Activated CD4-positive, alpha-beta T cell treated with anti-CD3 and anti-CD28 coated beads, Interleukin-2, amount 10 ng/mL, durations not matched to agents 7 days and 5 days (primary cell): Measurements from ENCODE around the gene LSM10. TPM values are rescaled to one million over a fixed set of nuclear protein-coding genes. Genes with fewer than 3 reads are reported as not detected.

Experiments
- CTCF ChIA-PET: fragments of 350-600 bp; sonication (Branson Sonifier 250); formaldehyde crosslinking; loops from one replicate; lab custom pipeline; 2021; ENCODE audit warnings: antibody characterized with exemption; lab: Charles Lee
- POLR2A ChIA-PET: fragments of 350-600 bp; sonication (Branson Sonifier 250); formaldehyde crosslinking; loops from one replicate; lab custom pipeline; 2021; ENCODE audit warnings: antibody characterized with exemption; lab: Charles Lee
- DNase-seq: peaks from one replicate; pipeline ENCODE4 v3.0.0-alpha.2; 2020
- H3K27ac Mint-ChIP-seq: one replicate; pipeline ENCODE4 v1.8.0; 2021; ENCODE audit warnings: mild to moderate bottlenecking, moderate library complexity, mixed read lengths
- H3K27me3 Mint-ChIP-seq: one replicate; pipeline ENCODE4 v1.8.0; 2021; ENCODE audit warnings: mixed read lengths
- H3K36me3 Mint-ChIP-seq: one replicate; pipeline ENCODE4 v1.8.0; 2021; ENCODE audit warnings: low read depth, mixed read lengths
- H3K4me1 Mint-ChIP-seq: one replicate; pipeline ENCODE4 v1.8.0; 2021; ENCODE audit warnings: mixed read lengths
- H3K4me3 Mint-ChIP-seq: one replicate; pipeline ENCODE4 v1.8.0; 2021; ENCODE audit warnings: mild to moderate bottlenecking, moderate library complexity, mixed read lengths
- H3K9me3 Mint-ChIP-seq: one replicate; pipeline ENCODE4 v1.8.0; 2021; ENCODE audit warnings: mixed read lengths
- total RNA-seq, 2 experiments: library from RNA; stranded (reverse); gene quantifications; one replicate each; pipeline ENCODE4 v1.2.3, GENCODE V29; 2021

LSM10 gene
- total RNA-seq, 2 experiments from 2014 or later: 39.3 to 39.4 TPM

DNA sequence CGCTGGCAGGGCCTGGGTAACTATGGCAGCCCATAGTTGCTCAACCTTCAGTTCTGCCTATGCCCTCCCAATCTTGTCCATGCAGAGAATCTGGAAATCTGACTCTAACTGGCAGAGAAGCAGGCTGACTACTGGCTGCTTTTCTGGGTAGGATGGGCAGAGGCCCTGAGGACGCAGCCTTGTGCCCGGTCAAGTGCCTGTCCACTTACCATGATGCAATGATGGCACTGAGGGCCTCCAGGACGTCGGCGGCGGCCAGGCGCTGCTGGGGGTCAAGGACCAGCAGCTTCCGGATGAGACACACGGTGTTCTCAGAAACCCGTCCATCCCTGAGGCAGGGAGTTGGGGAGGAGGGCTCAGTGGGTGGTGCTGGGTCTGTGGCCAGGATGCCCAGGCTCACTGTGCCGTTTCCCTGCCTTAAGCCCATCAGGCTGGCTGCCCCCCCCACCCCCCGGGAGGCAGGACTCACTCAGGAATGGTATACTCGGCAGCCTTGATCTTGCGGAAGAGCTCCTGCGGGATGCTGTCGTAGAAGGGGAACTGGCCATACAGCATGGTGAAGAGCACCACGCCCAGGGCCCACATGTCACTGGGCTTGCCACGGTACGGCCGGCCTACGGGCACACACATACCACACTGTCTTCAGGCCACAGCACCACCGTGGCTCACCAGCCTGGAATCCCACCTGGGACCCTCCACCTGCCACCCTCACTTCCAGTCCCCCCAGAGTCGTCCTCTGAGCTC lies 53.9 kb downstream of the LSM10 start:
- no peaks in the 10 kb centered on the region for H3K9me3 Mint-ChIP-seq
- H3K36me3 Mint-ChIP-seq: peaks cover 31% of the 10 kb centered on the region
- no peaks in the 10 kb centered on the region for H3K27me3 Mint-ChIP-seq
- H3K4me3 Mint-ChIP-seq: no peak overlapping the region
- no peak overlapping the region for H3K27ac Mint-ChIP-seq
- CTCF ChIA-PET: interaction anchor here (0.6 to 2.5 kb wide), 7 partner anchors 8 to 76 kb away, joined by 4 to 15 read pairs (median 9); partner anchors contain the start of gene EVA1B
- DNase-seq: no peak
- peaks cover 10% of the 10 kb centered on the region for H3K4me1 Mint-ChIP-seq
- POLR2A ChIA-PET: no interaction called here

Other genes starting within 250 kb of the LSM10 start
- 10 to 100 TPM; 57.5 to 59.3 TPM for gene TRAPPC3, start 248.4 kb downstream of the LSM10 start, total RNA-seq
- gene MAP7D1, start 241.7 kb downstream of the LSM10 start, total RNA-seq: 100 to 1,000 TPM; 209 to 226 TPM
- gene THRAP3, start 173.5 kb downstream of the LSM10 start, total RNA-seq: 100 to 1,000 TPM; 142 to 167 TPM
- 1 to 10 TPM; 6.5 to 6.9 TPM for gene SH3D21, start 91.5 kb downstream of the LSM10 start, total RNA-seq
- gene EVA1B, start 74.3 kb downstream of the LSM10 start, total RNA-seq: 1 to 10 TPM; 7.3 to 9.3 TPM
- gene STK40, start 12.0 kb downstream of the LSM10 start, total RNA-seq: 10 to 100 TPM; 53.7 to 59.1 TPM
- 1 to 10 TPM; 1.9 to 2.2 TPM for gene OSCP1, start 52.5 kb upstream of the LSM10 start, total RNA-seq
- gene MRPS15, start 66.5 kb upstream of the LSM10 start, total RNA-seq: 100 to 1,000 TPM in 1 of 2 experiments, 10 to 100 TPM in 1; 81.9 to 101 TPM
- gene CSF3R, start 85.0 kb upstream of the LSM10 start, total RNA-seq: under 1 TPM; 0.29 to 0.32 TPM